ENCODE results near the gene ZDHHC11.
"Not testable (repeated sequence)": the region's sequence is repeated elsewhere in the genome, so short reads cannot be mapped to it uniquely, and the experiment has no call there.

Gene ZDHHC11

GRCh38 chr5:885127-885442 lies 34.3 kb upstream of the ZDHHC11 start:
- Mint-ChIP-seq H3K4me1 (peaks cover 15 to 33% of the 10 kb centered on the region in 2 donors), H3K4me3 (no peak overlapping the region), H3K9me3 (peaks cover 10 to 11% of the 10 kb centered on the region in 2 donors), H3K36me3 (peaks cover 55 to 74% of the 10 kb centered on the region in 2 donors), H3K27ac (no peak overlapping the region), H3K27me3 (no peaks in the 10 kb centered on the region)
- DNase-seq (no peak), ATAC-seq (replicated peaks) (no peak)

- no peak overlapping the region for H3K27ac Mint-ChIP-seq
- DNase-seq (no peak), ATAC-seq (replicated peaks) (no peak)
- no peaks in the 10 kb centered on the region for H3K27me3 Mint-ChIP-seq
- peaks cover 10 to 11% of the 10 kb centered on the region in 2 donors for H3K9me3 Mint-ChIP-seq
- H3K36me3 Mint-ChIP-seq = peaks cover 55 to 74% of the 10 kb centered on the region in 2 donors
- H3K4me3 Mint-ChIP-seq = no peak overlapping the region
- peaks cover 15 to 33% of the 10 kb centered on the region in 2 donors for H3K4me1 Mint-ChIP-seq
Measured at GRCh38 chr5:884345-885126, 33.8 kb upstream of the ZDHHC11 start.

- H3K36me3 Mint-ChIP-seq = peaks cover 51 to 71% of the 10 kb centered on the region in 2 donors
- peaks cover 10 to 11% of the 10 kb centered on the region in 2 donors for H3K9me3 Mint-ChIP-seq
- H3K27ac Mint-ChIP-seq = no peak overlapping the region
- H3K4me1 Mint-ChIP-seq = peaks cover 15 to 33% of the 10 kb centered on the region in 2 donors
- DNase-seq (no peak), ATAC-seq (replicated peaks) (no peak)
- no peaks in the 10 kb centered on the region for H3K27me3 Mint-ChIP-seq
- no peak overlapping the region for H3K4me3 Mint-ChIP-seq
Measured at GRCh38 chr5:883475-884181, 32.8 kb upstream of the ZDHHC11 start.

- peaks cover 10 to 11% of the 10 kb centered on the region in 2 donors for H3K9me3 Mint-ChIP-seq
- no peak for DNase-seq
- H3K4me1 Mint-ChIP-seq = peaks cover 15 to 33% of the 10 kb centered on the region in 2 donors
- H3K27ac Mint-ChIP-seq = peak overlapping the region; percentile 75
- ATAC-seq (replicated peaks) = no peak
- H3K27me3 Mint-ChIP-seq = no peaks in the 10 kb centered on the region
- H3K4me3 Mint-ChIP-seq = peak overlapping the region in 1 of 2 donors; percentile 46
- peaks cover 55 to 72% of the 10 kb centered on the region in 2 donors for H3K36me3 Mint-ChIP-seq
Measured at GRCh38 chr5:882253-883183, 31.7 kb upstream of the ZDHHC11 start.

- ATAC-seq (replicated peaks) (no peak), DNase-seq (no peak)
- Mint-ChIP-seq H3K36me3 (peaks cover 61 to 67% of the 10 kb centered on the region in 2 donors), H3K4me1 (peaks cover 15 to 33% of the 10 kb centered on the region in 2 donors), H3K4me3 (no peak overlapping the region), H3K9me3 (peaks cover 10 to 11% of the 10 kb centered on the region in 2 donors), H3K27ac (no peak overlapping the region), H3K27me3 (no peaks in the 10 kb centered on the region)
Measured at GRCh38 chr5:881551-881935, 30.8 kb upstream of the ZDHHC11 start.

- Mint-ChIP-seq H3K4me3 (no peak overlapping the region), H3K36me3 (peaks cover 61 to 65% of the 10 kb centered on the region in 2 donors), H3K27me3 (no peaks in the 10 kb centered on the region), H3K4me1 (peaks cover 15 to 33% of the 10 kb centered on the region in 2 donors), H3K9me3 (peaks cover 10 to 11% of the 10 kb centered on the region in 2 donors), H3K27ac (no peak overlapping the region)
- DNase-seq (no peak), ATAC-seq (replicated peaks) (no peak)
Measured at GRCh38 chr5:880816-881550, 30.2 kb upstream of the ZDHHC11 start.

- H3K4me3 Mint-ChIP-seq, H3K27me3 Mint-ChIP-seq, DNase-seq, H3K27ac Mint-ChIP-seq: not testable (repeated sequence)
- H3K36me3 Mint-ChIP-seq = peaks cover 65 to 66% of the 10 kb centered on the region in 2 donors
- peaks cover 10 to 11% of the 10 kb centered on the region in 2 donors for H3K9me3 Mint-ChIP-seq
- ATAC-seq (replicated peaks) = peak in 1 of 2 donors; percentile 23
- peaks cover 19 to 27% of the 10 kb centered on the region in 2 donors for H3K4me1 Mint-ChIP-seq
Measured at GRCh38 chr5:878677-879076, 27.9 kb upstream of the ZDHHC11 start.

- Mint-ChIP-seq H3K27ac (no peak overlapping the region), H3K4me3 (no peak overlapping the region), H3K36me3 (peaks cover 65 to 66% of the 10 kb centered on the region in 2 donors), H3K4me1 (peaks cover 24 to 32% of the 10 kb centered on the region in 2 donors), H3K27me3 (no peaks in the 10 kb centered on the region), H3K9me3 (peaks cover 10 to 11% of the 10 kb centered on the region in 2 donors)
- no peak for ATAC-seq (replicated peaks)
- no peak for DNase-seq
Measured at GRCh38 chr5:878125-878524, 27.3 kb upstream of the ZDHHC11 start.

GRCh38 chr5:876398-877365 lies 25.9 kb upstream of the ZDHHC11 start:
- H3K9me3 Mint-ChIP-seq = no peaks in the 10 kb centered on the region
- H3K27me3 Mint-ChIP-seq = no peaks in the 10 kb centered on the region
- no peak overlapping the region for H3K4me3 Mint-ChIP-seq
- H3K4me1 Mint-ChIP-seq = peaks cover 13 to 20% of the 10 kb centered on the region in 2 donors
- H3K36me3 Mint-ChIP-seq = peaks cover 51 to 54% of the 10 kb centered on the region in 2 donors
- no peak for ATAC-seq (replicated peaks)
- no peak overlapping the region for H3K27ac Mint-ChIP-seq
- DNase-seq = no peak

GRCh38 chr5:875931-876330 lies 25.1 kb upstream of the ZDHHC11 start:
- DNase-seq (no peak), ATAC-seq (replicated peaks) (no peak)
- Mint-ChIP-seq H3K27me3 (no peaks in the 10 kb centered on the region), H3K9me3 (no peaks in the 10 kb centered on the region), H3K4me1 (peaks cover 11 to 12% of the 10 kb centered on the region in 2 donors), H3K4me3 (no peak overlapping the region), H3K27ac (no peak overlapping the region), H3K36me3 (peaks cover 47 to 54% of the 10 kb centered on the region in 2 donors)

GRCh38 chr5:873328-873727 lies 22.5 kb upstream of the ZDHHC11 start:
- peak; percentile 95 to 98 for ATAC-seq (replicated peaks)
- Mint-ChIP-seq H3K9me3 (no peaks in the 10 kb centered on the region), H3K27me3 (no peaks in the 10 kb centered on the region), H3K27ac (peak overlapping the region; percentile 83), H3K4me1 (peaks cover 9 to 13% of the 10 kb centered on the region in 2 donors), H3K4me3 (no peak overlapping the region), H3K36me3 (peaks cover 62 to 75% of the 10 kb centered on the region in 2 donors)
- DNase-seq = no peak

GRCh38 chr5:872301-872700 lies 21.5 kb upstream of the ZDHHC11 start:
- peaks cover 65 to 77% of the 10 kb centered on the region in 2 donors for H3K36me3 Mint-ChIP-seq
- peaks cover 9 to 13% of the 10 kb centered on the region in 2 donors for H3K4me1 Mint-ChIP-seq
- H3K27ac Mint-ChIP-seq = no peak overlapping the region
- H3K4me3 Mint-ChIP-seq = no peak overlapping the region
- ATAC-seq (replicated peaks) (no peak), DNase-seq (no peak)
- no peaks in the 10 kb centered on the region for H3K9me3 Mint-ChIP-seq
- H3K27me3 Mint-ChIP-seq = no peaks in the 10 kb centered on the region

Data from stimulated activated naive B cell treated with anti-CD40 and anti-IgM and Interleukin-4, amounts not matched to agents 10 μg/mL and 1 μg/mL and 100 μg/mL, for 72 hours (primary cell).